ENCODE data around the gene AP4B1.

The AP4B1 gene

DNA sequence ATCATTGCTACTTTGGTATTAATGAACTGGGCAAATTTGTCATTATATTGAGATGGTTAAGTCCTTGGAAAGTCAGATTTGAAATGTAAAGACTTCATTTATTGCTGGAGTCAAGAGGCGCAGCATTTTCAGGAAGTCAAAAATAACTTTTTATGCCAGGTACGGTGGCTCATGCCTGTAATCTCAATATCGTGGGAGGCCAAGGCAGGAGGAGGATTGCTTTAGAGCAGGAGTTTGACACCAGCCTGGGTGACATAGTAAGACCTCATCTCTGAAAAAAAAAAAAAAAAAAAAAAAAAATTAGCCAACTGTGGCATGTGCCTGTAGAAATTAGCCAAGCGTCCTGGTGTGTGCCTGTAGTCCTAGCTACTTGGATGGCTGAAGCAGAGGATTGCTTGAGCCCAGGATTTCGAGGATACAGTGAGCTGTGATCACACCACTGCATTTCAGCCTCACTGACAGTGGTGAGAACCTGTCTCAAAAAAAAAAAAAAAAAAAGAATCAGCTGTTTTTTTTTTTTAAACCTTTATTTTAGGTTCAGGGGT is 30.0 kb upstream of the AP4B1 start:
- H3K9me3 ChIP-seq (ENCODE audit: severe bottlenecking) = no peaks in the 10 kb centered on the region
- H3K36me3 ChIP-seq = peaks cover 4% of the 10 kb centered on the region; the same call in 1 of the 2 replicates
- no peak for DNase-seq
- H3K4me3 ChIP-seq (ENCODE audit: low read depth, low read length) = no peak overlapping the region
- no peak overlapping the region for H3K27ac ChIP-seq
- no peaks in the 10 kb centered on the region for H3K27me3 ChIP-seq (ENCODE audit: insufficient read depth, low read depth, severe bottlenecking)
- TF ChIP-seq, protein P1, sequence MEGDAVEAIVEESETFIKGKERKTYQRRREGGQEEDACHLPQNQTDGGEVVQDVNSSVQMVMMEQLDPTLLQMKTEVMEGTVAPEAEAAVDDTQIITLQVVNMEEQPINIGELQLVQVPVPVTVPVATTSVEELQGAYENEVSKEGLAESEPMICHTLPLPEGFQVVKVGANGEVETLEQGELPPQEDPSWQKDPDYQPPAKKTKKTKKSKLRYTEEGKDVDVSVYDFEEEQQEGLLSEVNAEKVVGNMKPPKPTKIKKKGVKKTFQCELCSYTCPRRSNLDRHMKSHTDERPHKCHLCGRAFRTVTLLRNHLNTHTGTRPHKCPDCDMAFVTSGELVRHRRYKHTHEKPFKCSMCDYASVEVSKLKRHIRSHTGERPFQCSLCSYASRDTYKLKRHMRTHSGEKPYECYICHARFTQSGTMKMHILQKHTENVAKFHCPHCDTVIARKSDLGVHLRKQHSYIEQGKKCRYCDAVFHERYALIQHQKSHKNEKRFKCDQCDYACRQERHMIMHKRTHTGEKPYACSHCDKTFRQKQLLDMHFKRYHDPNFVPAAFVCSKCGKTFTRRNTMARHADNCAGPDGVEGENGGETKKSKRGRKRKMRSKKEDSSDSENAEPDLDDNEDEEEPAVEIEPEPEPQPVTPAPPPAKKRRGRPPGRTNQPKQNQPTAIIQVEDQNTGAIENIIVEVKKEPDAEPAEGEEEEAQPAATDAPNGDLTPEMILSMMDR (IDR thresholded peaks at IDR 0.05; ENCODE audit: low read depth, low read length) = no peak

GRCh38 chr1:113934006-113934405 is 29.4 kb upstream of the AP4B1 start:
- no peak overlapping the region for H3K27ac ChIP-seq
- no peaks in the 10 kb centered on the region for H3K9me3 ChIP-seq (ENCODE audit: severe bottlenecking)
- no peak for DNase-seq
- TF ChIP-seq, protein P1 (IDR thresholded peaks at IDR 0.05; ENCODE audit: low read depth, low read length) = no peak
- no peak overlapping the region for H3K4me3 ChIP-seq (ENCODE audit: low read depth, low read length)
- peaks cover 4% of the 10 kb centered on the region; the same call in 1 of the 2 replicates for H3K36me3 ChIP-seq
- no peaks in the 10 kb centered on the region for H3K27me3 ChIP-seq (ENCODE audit: insufficient read depth, low read depth, severe bottlenecking)

- Histone ChIP-seq H3K9me3 (ENCODE audit: severe bottlenecking) (no peaks in the 10 kb centered on the region), H3K27ac (no peak overlapping the region), H3K4me3 (ENCODE audit: low read depth, low read length) (no peak overlapping the region), H3K27me3 (ENCODE audit: insufficient read depth, low read depth, severe bottlenecking) (no peaks in the 10 kb centered on the region), H3K36me3 (peaks cover 4% of the 10 kb centered on the region; the same call in 1 of the 2 replicates)
- no peak for DNase-seq
- TF ChIP-seq, protein P1 (IDR thresholded peaks at IDR 0.05; ENCODE audit: low read depth, low read length) = no peak
These were observed 26.9 kb upstream of the AP4B1 start for GRCh38 chr1:113931451-113931851.

- Histone ChIP-seq H3K36me3 (peaks cover 4% of the 10 kb centered on the region; the same call in 1 of the 2 replicates), H3K9me3 (ENCODE audit: severe bottlenecking) (no peaks in the 10 kb centered on the region), H3K4me3 (ENCODE audit: low read depth, low read length) (peak overlapping the region; percentile 99), H3K27me3 (ENCODE audit: insufficient read depth, low read depth, severe bottlenecking) (no peaks in the 10 kb centered on the region), H3K27ac (peak overlapping the region; percentile 83)
- peak; percentile 23 for DNase-seq
- TF ChIP-seq, protein P1 (IDR thresholded peaks at IDR 0.05; ENCODE audit: low read depth, low read length) = no peak
These were observed 26.0 kb upstream of the AP4B1 start for GRCh38 chr1:113930499-113931161.

- H3K4me3 ChIP-seq (ENCODE audit: low read depth, low read length) = peak overlapping the region; percentile 99
- H3K9me3 ChIP-seq (ENCODE audit: severe bottlenecking) = no peaks in the 10 kb centered on the region
- TF ChIP-seq, protein P1 (IDR thresholded peaks at IDR 0.05; ENCODE audit: low read depth, low read length) = no peak
- no peaks in the 10 kb centered on the region; the same call in 1 of the 2 replicates for H3K36me3 ChIP-seq
- peak; percentile 39 for DNase-seq
- peak overlapping the region; percentile 83 for H3K27ac ChIP-seq
- no peaks in the 10 kb centered on the region for H3K27me3 ChIP-seq (ENCODE audit: insufficient read depth, low read depth, severe bottlenecking)
These were observed 25.3 kb upstream of the AP4B1 start for GRCh38 chr1:113929750-113930498.

All from WERI-Rb-1 (cell line).